ENCODE measurements around the gene IGF2BP3.

DNA sequence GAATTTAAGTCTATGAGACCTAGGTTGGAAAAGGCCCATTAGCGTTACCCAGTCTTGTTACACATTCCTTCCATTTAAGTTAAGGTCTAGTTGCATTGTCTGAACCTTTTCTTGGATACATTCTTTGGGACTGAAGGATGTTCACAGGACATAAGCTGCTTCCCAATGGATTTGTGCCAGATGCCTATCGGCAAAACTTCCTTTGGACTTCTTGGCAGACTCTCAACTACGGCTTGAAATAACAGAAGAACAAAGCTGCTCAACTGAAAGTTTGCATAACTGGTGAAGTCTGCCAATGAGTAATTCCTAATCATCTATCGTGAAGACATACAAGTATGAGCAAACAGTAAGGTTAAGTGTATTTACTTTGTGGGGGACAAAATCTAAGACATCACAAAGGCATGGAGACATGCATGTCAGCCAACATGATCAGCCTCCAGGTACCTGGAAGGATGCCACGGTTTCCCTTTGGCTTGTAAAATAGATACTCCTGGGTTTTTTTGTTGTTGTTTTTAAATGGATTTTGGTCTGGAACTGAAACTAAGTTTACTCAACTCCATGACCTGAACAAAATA lies 135.7 kb downstream of the IGF2BP3 start:
- TF ChIP-seq ZNF184 (tag by site-specific recombination; IDR thresholded peaks at IDR 0.05) (peak; percentile 55; the same call in 1 of the 2 replicates), GLI4 (tag by site-specific recombination; IDR thresholded peaks at IDR 0.05) (no peak), ZNF639 (tag by site-specific recombination; IDR thresholded peaks at IDR 0.05) (peak; percentile 63; the same call in 1 of the 2 replicates), ZNF24 (tag by site-specific recombination; IDR thresholded peaks at IDR 0.05) (0 out of 2 replicates have a peak, but pooled peaks have one; percentile 56), ZEB2 (tag by site-specific recombination; IDR thresholded peaks at IDR 0.05) (peak; percentile 89), MYNN (tag by site-specific recombination; IDR thresholded peaks at IDR 0.05; ENCODE audit: borderline replicate concordance) (no peak), ZNF433 (tag by site-specific recombination; IDR thresholded peaks at IDR 0.05; ENCODE audit: low read depth) (no peak), ZNF138 (tag by site-specific recombination; IDR thresholded peaks at IDR 0.05; ENCODE audit: borderline replicate concordance) (no peak)
- TF ChIP-seq, protein P1, sequence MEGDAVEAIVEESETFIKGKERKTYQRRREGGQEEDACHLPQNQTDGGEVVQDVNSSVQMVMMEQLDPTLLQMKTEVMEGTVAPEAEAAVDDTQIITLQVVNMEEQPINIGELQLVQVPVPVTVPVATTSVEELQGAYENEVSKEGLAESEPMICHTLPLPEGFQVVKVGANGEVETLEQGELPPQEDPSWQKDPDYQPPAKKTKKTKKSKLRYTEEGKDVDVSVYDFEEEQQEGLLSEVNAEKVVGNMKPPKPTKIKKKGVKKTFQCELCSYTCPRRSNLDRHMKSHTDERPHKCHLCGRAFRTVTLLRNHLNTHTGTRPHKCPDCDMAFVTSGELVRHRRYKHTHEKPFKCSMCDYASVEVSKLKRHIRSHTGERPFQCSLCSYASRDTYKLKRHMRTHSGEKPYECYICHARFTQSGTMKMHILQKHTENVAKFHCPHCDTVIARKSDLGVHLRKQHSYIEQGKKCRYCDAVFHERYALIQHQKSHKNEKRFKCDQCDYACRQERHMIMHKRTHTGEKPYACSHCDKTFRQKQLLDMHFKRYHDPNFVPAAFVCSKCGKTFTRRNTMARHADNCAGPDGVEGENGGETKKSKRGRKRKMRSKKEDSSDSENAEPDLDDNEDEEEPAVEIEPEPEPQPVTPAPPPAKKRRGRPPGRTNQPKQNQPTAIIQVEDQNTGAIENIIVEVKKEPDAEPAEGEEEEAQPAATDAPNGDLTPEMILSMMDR (tag by site-specific recombination; IDR thresholded peaks at IDR 0.05): no peak
- TF ChIP-seq, protein P2, sequence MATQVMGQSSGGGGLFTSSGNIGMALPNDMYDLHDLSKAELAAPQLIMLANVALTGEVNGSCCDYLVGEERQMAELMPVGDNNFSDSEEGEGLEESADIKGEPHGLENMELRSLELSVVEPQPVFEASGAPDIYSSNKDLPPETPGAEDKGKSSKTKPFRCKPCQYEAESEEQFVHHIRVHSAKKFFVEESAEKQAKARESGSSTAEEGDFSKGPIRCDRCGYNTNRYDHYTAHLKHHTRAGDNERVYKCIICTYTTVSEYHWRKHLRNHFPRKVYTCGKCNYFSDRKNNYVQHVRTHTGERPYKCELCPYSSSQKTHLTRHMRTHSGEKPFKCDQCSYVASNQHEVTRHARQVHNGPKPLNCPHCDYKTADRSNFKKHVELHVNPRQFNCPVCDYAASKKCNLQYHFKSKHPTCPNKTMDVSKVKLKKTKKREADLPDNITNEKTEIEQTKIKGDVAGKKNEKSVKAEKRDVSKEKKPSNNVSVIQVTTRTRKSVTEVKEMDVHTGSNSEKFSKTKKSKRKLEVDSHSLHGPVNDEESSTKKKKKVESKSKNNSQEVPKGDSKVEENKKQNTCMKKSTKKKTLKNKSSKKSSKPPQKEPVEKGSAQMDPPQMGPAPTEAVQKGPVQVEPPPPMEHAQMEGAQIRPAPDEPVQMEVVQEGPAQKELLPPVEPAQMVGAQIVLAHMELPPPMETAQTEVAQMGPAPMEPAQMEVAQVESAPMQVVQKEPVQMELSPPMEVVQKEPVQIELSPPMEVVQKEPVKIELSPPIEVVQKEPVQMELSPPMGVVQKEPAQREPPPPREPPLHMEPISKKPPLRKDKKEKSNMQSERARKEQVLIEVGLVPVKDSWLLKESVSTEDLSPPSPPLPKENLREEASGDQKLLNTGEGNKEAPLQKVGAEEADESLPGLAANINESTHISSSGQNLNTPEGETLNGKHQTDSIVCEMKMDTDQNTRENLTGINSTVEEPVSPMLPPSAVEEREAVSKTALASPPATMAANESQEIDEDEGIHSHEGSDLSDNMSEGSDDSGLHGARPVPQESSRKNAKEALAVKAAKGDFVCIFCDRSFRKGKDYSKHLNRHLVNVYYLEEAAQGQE (tag by site-specific recombination; IDR thresholded peaks at IDR 0.05): no peak

Measured in HEK293 (cell line).